HG03045 (cell line): ENCODE data around the gene KLK1.

Experiments
- ATAC-seq: cut with Tn5 transposase; IDR thresholded peaks from one replicate; pipeline ENCODE4 v1.9.1; 2021; ENCODE audit warnings: mild to moderate bottlenecking, moderate library complexity; ENCODE audit not compliant: unreplicated experiment

KLK1 gene

DNA sequence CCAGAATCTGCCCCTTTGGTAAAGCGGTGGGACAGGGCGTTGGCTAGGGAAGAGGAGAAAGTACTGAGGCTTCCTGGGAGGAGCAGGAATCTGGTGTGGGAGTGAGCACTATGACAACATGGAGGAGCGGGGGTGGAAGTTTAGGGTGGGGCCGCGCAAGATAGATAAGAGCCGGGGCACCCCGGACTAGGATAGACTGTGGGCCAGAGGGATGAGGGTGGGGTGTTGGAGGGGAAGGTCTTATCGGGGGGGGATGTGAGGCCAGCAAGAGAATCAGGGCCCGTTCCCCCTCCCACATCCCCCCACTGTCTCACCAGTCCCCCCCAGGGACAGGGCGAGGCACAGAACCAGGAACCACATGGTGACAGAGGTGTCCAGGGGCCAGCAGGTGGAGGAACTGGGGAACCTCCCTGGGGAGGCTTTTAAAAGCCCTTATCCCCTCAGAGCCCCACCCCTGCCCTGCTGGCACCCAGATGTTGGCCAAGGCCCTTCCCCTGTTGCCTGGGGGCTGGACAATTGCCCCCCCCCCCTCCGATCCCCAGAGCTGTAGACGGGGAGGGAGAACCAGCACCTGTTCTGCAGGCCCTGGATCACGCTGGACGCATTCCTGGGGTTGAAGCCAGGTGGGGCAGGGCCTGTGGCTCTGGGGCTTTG is at the start of gene KLK1:
KLK1 (minus strand) TSS at position 399 of the 654 bp plus-strand sequence; CDS start at position 360, 39 bp downstream.
- no peak for ATAC-seq

DNA sequence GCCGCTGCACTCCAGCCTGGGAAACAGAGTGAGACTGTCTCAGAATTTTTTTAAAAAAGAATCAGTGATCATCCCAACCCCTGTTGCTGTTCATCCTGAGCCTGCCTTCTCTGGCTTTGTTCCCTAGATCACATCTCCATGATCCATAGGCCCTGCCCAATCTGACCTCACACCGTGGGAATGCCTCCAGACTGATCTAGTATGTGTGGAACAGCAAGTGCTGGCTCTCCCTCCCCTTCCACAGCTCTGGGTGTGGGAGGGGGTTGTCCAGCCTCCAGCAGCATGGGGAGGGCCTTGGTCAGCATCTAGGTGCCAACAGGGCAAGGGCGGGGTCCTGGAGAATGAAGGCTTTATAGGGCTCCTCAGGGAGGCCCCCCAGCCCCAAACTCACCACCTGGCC is 49.5 kb upstream of the KLK1 start, which contains the start of gene KLK2:
KLK2 (plus strand) TSS at position 384 of the 400 bp plus-strand sequence. CDS start 35 bp downstream, outside the sequence.
- no peak for ATAC-seq

DNA sequence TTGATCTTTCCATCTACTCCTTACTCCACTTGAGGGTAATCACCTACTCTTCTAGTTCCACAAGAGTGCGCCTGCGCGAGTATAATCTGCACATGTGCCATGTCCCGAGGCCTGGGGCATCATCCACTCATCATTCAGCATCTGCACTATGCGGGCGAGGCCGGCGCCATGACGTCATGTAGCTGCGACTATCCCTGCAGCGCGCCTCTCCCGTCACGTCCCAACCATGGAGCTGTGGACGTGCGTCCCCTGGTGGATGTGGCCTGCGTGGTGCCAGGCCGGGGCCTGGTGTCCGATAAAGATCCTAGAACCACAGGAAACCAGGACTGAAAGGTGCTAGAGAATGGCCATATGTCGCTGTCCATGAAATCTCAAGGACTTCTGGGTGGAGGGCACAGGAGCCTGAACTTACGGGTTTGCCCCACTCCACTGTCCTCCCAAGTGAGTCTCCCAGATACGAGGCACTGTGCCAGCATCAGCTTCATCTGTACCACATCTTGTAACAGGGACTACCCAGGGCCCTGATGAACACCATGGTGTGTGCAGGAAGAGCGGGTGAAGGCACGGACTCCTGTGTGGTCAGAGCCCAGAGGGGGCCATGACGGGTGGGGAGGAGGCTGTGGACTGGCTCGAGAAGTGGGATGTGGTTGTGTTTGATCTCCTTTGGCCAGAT is 47.0 kb upstream of the KLK1 start:
- ATAC-seq = no peak

DNA sequence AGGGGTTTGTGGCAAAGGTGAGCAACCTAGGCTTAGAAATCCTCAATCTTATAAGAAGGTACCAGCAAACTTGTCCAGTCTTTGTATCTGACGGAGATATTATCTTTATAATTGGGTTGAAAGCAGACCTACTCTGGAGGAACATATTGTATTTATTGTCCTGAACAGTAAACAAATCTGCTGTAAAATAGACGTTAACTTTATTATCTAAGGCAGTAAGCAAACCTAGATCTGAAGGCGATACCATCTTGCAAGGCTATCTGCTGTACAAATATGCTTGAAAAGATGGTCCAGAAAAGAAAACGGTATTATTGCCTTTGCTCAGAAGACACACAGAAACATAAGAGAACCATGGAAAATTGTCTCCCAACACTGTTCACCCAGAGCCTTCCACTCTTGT is 45.9 kb upstream of the KLK1 start:
- no peak for ATAC-seq

DNA sequence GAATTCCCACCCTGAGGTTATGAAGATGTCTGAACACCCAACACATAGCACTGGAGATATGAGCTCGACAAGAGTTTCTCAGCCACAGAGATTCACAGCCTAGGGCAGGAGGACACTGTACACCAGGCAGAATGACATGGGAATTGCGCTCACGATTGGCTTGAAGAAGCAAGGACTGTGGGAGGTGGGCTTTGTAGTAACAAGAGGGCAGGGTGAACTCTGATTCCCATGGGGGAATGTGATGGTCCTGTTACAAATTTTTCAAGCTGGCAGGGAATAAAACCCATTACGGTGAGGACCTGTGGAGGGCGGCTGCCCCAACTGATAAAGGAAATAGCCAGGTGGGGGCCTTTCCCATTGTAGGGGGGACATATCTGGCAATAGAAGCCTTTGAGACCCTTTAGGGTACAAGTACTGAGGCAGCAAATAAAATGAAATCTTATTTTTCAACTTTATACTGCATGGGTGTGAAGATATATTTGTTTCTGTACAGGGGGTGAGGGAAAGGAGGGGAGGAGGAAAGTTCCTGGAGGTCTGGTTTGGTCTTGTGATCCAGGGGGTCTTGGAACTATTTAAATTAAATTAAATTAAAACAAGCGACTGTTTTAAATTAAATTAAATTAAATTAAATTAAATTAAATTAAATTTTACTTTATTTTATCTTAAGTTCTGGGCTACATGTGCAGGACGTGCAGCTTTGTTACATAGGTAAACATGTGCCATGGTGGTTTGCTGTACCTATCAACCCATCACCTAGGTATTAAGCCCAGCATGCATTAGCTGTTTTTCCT is 38.1 kb upstream of the KLK1 start:
- no peak for ATAC-seq

DNA sequence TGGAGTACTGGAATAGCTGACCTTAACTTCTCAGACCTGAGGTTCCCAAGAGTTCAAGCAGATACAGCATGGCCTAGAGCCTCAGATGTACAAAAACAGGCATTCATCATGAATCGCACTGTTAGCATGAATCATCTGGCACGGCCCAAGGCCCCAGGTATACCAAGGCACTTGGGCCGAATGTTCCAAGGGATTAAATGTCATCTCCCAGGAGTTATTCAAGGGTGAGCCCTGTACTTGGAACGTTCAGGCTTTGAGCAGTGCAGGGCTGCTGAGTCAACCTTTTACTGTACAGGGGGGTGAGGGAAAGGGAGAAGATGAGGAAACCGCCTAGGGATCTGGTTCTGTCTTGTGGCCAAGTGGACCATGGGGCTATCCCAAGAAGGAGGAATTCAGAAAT is 37.4 kb upstream of the KLK1 start:
- ATAC-seq = no peak

DNA sequence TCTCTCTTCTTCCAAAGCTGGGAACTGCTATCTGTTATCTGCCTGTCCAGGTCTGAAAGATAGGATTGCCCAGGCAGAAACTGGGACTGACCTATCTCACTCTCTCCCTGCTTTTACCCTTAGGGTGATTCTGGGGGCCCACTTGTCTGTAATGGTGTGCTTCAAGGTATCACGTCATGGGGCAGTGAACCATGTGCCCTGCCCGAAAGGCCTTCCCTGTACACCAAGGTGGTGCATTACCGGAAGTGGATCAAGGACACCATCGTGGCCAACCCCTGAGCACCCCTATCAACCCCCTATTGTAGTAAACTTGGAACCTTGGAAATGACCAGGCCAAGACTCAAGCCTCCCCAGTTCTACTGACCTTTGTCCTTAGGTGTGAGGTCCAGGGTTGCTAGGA is 36.3 kb upstream of the KLK1 start:
- ATAC-seq = no peak

DNA sequence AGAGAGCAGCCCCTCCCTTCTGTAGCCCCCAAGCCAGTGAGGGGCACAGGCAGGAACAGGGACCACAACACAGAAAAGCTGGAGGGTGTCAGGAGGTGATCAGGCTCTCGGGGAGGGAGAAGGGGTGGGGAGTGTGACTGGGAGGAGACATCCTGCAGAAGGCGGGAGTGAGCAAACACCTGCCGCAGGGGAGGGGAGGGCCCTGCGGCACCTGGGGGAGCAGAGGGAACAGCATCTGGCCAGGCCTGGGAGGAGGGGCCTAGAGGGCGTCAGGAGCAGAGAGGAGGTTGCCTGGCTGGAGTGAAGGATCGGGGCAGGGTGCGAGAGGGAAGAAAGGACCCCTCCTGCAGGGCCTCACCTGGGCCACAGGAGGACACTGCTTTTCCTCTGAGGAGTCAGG is 35.3 kb upstream of the KLK1 start:
- no peak for ATAC-seq

DNA sequence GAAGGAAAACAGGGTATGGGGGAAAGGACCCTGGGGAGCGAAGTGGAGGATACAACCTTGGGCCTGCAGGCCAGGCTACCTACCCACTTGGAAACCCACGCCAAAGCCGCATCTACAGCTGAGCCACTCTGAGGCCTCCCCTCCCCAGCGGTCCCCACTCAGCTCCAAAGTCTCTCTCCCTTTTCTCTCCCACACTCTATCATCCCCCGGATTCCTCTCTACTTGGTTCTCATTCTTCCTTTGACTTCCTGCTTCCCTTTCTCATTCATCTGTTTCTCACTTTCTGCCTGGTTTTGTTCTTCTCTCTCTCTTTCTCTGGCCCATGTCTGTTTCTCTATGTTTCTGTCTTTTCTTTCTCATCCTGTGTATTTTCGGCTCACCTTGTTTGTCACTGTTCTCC is 33.8 kb upstream of the KLK1 start:
- no peak for ATAC-seq

DNA sequence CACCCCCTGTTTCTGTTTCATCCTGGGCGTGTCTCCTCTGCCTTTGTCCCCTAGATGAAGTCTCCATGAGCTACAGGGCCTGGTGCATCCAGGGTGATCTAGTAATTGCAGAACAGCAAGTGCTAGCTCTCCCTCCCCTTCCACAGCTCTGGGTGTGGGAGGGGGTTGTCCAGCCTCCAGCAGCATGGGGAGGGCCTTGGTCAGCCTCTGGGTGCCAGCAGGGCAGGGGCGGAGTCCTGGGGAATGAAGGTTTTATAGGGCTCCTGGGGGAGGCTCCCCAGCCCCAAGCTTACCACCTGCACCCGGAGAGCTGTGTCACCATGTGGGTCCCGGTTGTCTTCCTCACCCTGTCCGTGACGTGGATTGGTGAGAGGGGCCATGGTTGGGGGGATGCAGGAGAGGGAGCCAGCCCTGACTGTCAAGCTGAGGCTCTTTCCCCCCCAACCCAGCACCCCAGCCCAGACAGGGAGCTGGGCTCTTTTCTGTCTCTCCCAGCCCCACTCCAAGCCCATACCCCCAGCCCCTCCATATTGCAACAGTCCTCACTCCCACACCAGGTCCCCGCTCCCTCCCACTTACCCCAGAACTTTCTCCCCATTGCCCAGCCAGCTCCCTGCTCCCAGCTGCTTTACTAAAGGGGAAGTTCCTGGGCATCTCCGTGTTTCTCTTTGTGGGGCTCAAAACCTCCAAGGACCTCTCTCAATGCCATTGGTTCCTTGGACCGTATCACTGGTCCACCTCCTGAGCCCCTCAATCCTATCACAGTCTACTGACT is 31.2 kb upstream of the KLK1 start, which contains the start of gene KLK3:
KLK3 (plus strand) TSS at position 280 of the 775 bp plus-strand sequence; CDS start at position 321, 41 bp downstream.
- ATAC-seq = no peak

DNA sequence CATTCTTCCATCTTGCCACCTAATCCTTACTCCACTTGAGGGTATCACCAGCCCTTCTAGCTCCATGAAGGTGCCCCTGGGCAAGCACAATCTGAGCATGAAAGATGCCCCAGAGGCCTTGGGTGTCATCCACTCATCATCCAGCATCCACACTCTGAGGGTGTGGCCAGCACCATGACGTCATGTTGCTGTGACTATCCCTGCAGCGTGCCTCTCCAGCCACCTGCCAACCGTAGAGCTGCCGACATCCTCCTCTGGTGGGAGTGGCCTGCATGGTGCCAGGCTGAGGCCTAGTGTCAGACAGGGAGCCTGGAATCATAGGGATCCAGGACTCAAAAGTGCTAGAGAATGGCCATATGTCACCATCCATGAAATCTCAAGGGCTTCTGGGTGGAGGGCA is 28.0 kb upstream of the KLK1 start:
- ATAC-seq = no peak

DNA sequence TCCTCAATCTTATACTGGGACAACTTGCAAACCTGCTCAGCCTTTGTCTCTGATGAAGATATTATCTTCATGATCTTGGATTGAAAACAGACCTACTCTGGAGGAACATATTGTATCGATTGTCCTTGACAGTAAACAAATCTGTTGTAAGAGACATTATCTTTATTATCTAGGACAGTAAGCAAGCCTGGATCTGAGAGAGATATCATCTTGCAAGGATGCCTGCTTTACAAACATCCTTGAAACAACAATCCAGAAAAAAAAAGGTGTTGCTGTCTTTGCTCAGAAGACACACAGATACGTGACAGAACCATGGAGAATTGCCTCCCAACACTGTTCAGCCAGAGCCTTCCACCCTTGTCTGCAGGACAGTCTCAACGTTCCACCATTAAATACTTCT is 27.2 kb upstream of the KLK1 start:
- ATAC-seq = no peak

DNA sequence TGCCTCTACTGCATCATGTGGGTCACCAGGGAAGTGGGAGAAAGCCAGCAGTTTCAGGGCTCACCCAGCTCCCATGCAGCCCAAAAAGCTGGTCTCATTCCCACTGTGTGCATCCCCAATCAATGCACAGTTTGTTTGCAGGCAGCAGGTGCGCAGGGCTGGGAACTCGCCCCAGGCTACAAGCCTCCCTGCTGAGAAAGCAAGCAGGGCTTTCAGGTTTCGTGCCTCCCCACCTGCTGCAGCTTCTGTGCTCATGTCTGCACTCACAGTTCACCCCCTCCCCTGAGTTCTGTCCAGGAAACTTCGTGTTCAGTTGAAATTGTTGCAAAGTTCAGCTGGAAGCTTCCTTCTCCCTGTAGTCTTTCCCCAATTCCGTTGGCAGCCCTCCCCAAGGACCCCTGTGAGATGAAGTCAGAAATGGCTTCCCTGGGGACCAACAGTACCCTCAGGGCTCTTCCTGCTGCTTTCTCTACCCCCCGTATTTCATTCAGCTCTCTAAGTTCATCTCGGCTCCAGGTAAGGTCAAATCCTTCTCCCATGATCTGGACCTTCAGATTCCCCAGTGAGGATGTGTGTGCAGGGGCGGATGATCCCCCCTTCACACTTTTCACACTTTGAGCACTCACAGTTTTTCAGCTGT is 20.8 kb upstream of the KLK1 start:
- ATAC-seq = no peak

DNA sequence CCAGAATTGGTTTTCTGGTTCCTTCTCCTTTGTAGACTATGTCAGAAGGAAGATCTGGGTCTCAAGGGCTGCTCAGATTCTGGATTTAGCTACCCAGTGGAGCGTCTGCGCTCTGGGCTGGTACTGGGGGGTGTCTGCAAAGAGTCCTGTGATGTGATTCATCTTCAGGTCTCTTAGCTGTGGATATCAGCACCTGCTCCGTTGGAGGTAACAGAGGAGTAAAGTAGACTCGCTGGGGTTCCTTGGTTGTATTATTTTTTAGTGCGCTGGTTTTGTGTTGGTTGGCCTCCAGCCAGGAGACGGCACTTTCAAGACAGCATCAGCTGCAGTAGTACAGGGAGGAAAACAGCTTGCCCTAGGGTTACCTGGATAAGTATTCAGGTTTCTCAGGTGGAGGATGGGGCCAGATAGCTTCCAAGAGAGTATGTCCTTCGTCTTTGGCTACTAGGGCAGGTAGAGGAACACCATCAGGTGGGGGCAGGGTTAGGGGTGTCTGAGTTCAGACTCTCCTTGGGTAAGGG is 20.2 kb upstream of the KLK1 start:
- ATAC-seq = no peak

DNA sequence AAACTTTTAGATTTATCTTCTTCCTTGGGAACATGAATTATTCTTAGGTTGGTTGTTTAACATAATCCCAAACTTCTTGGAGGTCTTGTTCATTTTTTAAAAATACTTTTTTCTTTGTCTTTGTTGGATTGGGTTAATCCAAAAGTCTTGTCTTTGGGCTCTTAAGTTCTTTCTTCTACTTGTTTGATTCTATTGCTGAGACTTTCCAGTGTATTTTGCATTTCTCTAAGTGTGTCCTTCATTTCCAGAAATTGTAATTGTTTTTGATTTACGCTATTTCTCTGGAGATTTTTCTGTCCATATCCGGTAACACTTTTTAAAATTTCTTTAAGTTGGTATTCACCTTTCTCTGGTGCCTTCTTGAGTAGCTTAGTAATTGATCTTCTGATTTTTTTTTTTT is 19.6 kb upstream of the KLK1 start:
- ATAC-seq = no peak

DNA sequence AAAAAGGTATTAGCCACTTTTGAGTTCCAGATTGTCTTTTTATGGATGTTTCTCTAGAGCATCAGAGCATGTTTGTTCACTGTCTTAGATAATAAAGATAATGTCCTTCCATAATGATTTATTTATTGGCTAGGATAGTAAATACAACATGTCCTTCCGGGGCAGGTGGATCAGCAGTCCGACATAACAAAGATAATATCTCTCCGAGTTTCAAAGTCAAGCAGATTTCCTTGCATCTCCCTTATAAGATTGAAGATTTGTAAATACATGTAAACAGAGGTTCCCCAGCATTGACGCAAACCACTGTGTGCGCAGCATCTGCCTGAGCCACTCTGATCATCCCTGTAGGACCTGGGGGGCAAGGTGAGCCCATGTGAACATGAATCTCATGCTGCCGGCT is 18.5 kb upstream of the KLK1 start:
- no peak for ATAC-seq

DNA sequence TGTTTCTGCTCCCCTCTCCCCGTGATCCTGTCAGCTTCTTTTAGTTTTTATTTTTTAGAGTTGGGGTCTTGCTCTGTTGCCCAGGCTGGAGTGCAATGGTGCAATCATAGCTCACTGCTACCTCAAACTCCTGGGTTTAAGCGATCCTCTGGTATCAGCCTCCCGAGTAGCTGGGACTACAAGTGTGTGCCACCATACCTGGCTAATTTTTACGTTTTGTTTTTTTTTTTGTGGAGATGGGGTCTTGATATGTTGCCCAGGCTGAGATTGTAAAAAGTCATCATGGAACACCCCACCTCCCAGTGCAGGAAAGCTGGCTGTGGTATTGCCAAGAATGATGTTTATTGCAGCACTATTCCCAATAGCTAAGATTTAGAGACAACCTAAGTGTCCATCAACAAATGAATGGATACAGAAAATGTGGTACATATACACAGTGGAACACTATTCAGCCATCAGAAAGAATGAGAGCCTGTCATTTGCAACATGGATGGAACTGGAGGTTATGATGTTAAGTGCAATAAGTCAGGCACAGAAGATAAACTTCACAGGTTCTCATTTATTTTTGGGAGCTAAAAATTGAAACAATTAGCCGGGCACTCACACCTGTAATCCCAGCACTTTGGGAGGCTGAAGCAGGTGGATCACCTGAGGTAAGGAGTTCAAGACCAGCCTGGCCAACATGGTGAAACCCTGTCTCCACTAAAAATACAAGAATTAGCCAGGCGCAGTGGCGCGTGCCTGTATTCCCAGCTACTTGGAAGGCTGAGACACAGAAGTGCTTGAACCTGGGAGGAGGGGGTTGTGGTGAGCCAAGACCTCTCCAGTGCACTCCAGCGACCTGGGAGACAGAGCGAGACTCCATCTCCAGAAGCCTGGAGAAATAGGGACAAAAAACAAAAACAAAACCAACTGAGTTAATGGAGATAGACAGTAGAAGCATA is 16.4 kb upstream of the KLK1 start:
- no peak for ATAC-seq

DNA sequence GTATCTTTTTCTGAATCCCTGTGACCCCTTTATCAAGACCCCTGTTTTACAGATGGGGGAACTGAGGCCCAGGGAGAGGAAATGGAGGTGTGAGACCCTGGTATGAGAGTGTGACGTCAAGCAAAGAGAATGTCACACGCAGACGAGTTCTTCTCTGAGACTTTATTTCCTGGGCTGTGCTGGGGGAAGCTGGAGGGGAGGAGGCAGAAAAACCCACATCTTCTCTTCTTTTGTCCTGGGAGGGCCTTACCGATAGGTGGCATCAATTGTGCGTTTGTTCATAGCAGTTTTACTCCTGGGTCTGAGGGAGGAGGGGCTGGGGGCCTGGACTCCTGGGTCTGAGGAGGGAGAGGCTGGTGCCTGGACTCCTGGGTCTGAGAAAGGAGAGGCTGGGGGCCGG is 14.7 kb upstream of the KLK1 start:
- ATAC-seq = no peak

DNA sequence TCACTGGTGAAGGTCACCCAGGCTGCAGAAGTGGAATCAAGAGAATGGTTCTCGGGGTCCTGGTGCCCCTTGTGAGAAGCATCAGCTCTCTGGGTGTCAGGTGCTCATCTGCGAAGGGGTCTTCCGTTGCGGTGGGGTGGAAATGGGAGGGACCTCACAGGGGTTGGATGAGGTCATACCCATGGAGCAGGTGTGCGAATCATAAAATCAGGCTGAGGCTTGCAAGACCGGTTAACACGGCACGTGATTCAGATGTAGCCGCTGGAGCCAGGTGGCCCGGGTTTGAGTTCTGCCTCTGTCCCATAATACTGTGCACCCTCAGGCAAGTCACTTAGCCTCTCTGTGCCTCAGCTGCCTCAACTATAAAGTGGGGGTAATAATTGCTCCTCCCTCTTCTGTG is 13.7 kb upstream of the KLK1 start:
- no peak for ATAC-seq
